Measurements from ENCODE around the gene STK39. TPM values are rescaled to one million over a fixed set of nuclear protein-coding genes. Genes with fewer than 3 reads are reported as not detected.

The STK39 gene
- total and polyA plus RNA-seq, 2 donors (not counting 1 experiment from before 2014, with no cell fraction given), result 2.3 to 14.6 TPM

DNA sequence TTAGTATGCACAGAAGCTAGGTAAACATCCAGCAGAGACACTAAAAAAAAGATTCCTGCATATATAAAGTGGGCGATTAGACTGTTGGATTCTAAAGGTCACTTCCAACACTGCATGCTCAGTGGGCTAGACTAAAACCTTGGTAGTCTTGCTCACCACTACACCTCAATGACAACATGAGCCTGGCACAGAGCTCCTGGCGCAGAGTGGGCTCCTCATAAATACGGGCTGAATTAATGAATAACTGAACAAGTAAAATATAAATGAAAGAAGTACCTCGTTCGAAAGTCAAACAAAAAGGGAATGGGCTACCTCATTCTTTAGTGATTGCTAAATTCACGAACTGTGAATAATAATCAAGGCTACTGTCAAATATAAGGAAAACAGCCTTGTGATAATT is 185.3 kb downstream of the STK39 start:
- Histone ChIP-seq H3K27me3 (replicated peaks in 1 of 4; ENCODE audit: control extremely low read depth in 1 of 4, control insufficient read depth in 3 of 4, insufficient read depth in 4 of 4, low read length in 3 of 4) (no peaks in the 10 kb centered on the region), H3K9me3 (ENCODE audit: control extremely low read depth in 1 of 3, control insufficient read depth in 2 of 3, insufficient read depth in 1 of 3, low read length in 2 of 3) (no peaks in the 10 kb centered on the region), H3K4me1 (ENCODE audit: control insufficient read depth in 2 of 2, insufficient read depth in 2 of 2, low read length in 2 of 2) (no peaks in the 10 kb centered on the region), H3K4me2 (replicated peaks; ENCODE audit: low read depth, low read length, poor library complexity, severe bottlenecking) (no peak overlapping the region), H4K20me1 (ENCODE audit: control insufficient read depth, insufficient read depth, low read length, poor library complexity, severe bottlenecking) (no peaks in the 10 kb centered on the region), H3K79me2 (ENCODE audit: control insufficient read depth, insufficient read depth, low read length) (no peaks in the 10 kb centered on the region), H3K36me3 (replicated peaks in 1 of 2; ENCODE audit: control extremely low read depth in 1 of 2, control insufficient read depth in 1 of 2, extremely low read depth in 1 of 2, insufficient read depth in 2 of 2, low read length in 1 of 2) (peaks cover 5 to 9% of the 10 kb centered on the region in 2 experiments), H2AFZ (ENCODE audit: insufficient read depth, low read depth, low read length, poor library complexity, severe bottlenecking) (no peak overlapping the region), H3K27ac (ENCODE audit: low read length in 2 of 2) (no peak overlapping the region), H3K9ac (ENCODE audit: low read length) (no peak overlapping the region), H3K4me3 (ENCODE audit: control extremely low read depth in 1 of 5, extremely low read depth in 1 of 5, insufficient read depth in 1 of 5, low read depth in 2 of 5, low read length in 4 of 5) (no peak overlapping the region)
- DNase-seq (no peak), ATAC-seq (ENCODE audit: low read depth) (no peak)
- CTCF ChIA-PET, result no interaction called here
- intact Hi-C loops (cut with micrococcal nuclease), result no loop called here
- POLR2A ChIA-PET, result no interaction called here
- Mint-ChIP-seq H3K4me1 (no peaks in the 10 kb centered on the region), H3K27me3 (no peaks in the 10 kb centered on the region), H3K4me3 (no peak overlapping the region), H3K9me3 (ENCODE audit: insufficient read depth) (no peaks in the 10 kb centered on the region), H3K27ac (no peak overlapping the region)
- TF ChIP-seq, protein P1, sequence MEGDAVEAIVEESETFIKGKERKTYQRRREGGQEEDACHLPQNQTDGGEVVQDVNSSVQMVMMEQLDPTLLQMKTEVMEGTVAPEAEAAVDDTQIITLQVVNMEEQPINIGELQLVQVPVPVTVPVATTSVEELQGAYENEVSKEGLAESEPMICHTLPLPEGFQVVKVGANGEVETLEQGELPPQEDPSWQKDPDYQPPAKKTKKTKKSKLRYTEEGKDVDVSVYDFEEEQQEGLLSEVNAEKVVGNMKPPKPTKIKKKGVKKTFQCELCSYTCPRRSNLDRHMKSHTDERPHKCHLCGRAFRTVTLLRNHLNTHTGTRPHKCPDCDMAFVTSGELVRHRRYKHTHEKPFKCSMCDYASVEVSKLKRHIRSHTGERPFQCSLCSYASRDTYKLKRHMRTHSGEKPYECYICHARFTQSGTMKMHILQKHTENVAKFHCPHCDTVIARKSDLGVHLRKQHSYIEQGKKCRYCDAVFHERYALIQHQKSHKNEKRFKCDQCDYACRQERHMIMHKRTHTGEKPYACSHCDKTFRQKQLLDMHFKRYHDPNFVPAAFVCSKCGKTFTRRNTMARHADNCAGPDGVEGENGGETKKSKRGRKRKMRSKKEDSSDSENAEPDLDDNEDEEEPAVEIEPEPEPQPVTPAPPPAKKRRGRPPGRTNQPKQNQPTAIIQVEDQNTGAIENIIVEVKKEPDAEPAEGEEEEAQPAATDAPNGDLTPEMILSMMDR (IDR thresholded peaks at IDR 0.05), result no peak
- TF ChIP-seq EZH2 (IDR thresholded peaks at IDR 0.05; ENCODE audit: borderline replicate concordance, insufficient read depth, low read depth, low read length, poor library complexity, severe bottlenecking), result no peak
- WGBS (ENCODE audit: insufficient coverage), result 100% methylated on average over 2 of the region's 6 CpGs

- Mint-ChIP-seq H3K4me3 (no peak overlapping the region), H3K27ac (no peak overlapping the region), H3K27me3 (no peaks in the 10 kb centered on the region), H3K4me1 (no peaks in the 10 kb centered on the region), H3K9me3 (ENCODE audit: insufficient read depth) (no peaks in the 10 kb centered on the region)
- POLR2A ChIA-PET, result no interaction called here
- no peaks in the 10 kb centered on the region for H3K9me3 ChIP-seq (ENCODE audit: control extremely low read depth in 1 of 3, control insufficient read depth in 2 of 3, insufficient read depth in 1 of 3, low read length in 2 of 3)
- no peaks in the 10 kb centered on the region for H3K79me2 ChIP-seq (ENCODE audit: control insufficient read depth, insufficient read depth, low read length)
- no peak overlapping the region for H3K4me3 ChIP-seq (ENCODE audit: control extremely low read depth in 1 of 5, extremely low read depth in 1 of 5, insufficient read depth in 1 of 5, low read depth in 2 of 5, low read length in 4 of 5)
- TF ChIP-seq, protein P1 (IDR thresholded peaks at IDR 0.05), result no peak
- TF ChIP-seq EZH2 (IDR thresholded peaks at IDR 0.05; ENCODE audit: borderline replicate concordance, insufficient read depth, low read depth, low read length, poor library complexity, severe bottlenecking), result no peak
- no CpG with 5 or more reads among the region's 3 CpGs for WGBS (ENCODE audit: insufficient coverage)
- H3K27me3 ChIP-seq (replicated peaks in 1 of 4; ENCODE audit: control extremely low read depth in 1 of 4, control insufficient read depth in 3 of 4, insufficient read depth in 4 of 4, low read length in 3 of 4), result no peaks in the 10 kb centered on the region
- no peak for ATAC-seq (ENCODE audit: low read depth)
- H2AFZ ChIP-seq (ENCODE audit: insufficient read depth, low read depth, low read length, poor library complexity, severe bottlenecking), result no peak overlapping the region
- no peak overlapping the region for H3K27ac ChIP-seq (ENCODE audit: low read length in 2 of 2)
- CTCF ChIA-PET, result interaction anchor here (0.5 kb wide), 1 partner anchor 74 kb away, joined by 3 read pairs; no protein-coding TSS in a partner anchor
- no peak overlapping the region for H3K4me2 ChIP-seq (replicated peaks; ENCODE audit: low read depth, low read length, poor library complexity, severe bottlenecking)
- peaks cover 5 to 9% of the 10 kb centered on the region in 2 experiments for H3K36me3 ChIP-seq (replicated peaks in 1 of 2; ENCODE audit: control extremely low read depth in 1 of 2, control insufficient read depth in 1 of 2, extremely low read depth in 1 of 2, insufficient read depth in 2 of 2, low read length in 1 of 2)
- no peak for DNase-seq
- intact Hi-C loops (cut with micrococcal nuclease), result no loop called here
- H3K9ac ChIP-seq (ENCODE audit: low read length), result no peak overlapping the region
- no peaks in the 10 kb centered on the region for H4K20me1 ChIP-seq (ENCODE audit: control insufficient read depth, insufficient read depth, low read length, poor library complexity, severe bottlenecking)
- H3K4me1 ChIP-seq (ENCODE audit: control insufficient read depth in 2 of 2, insufficient read depth in 2 of 2, low read length in 2 of 2), result no peaks in the 10 kb centered on the region
These were observed 186.2 kb downstream of the STK39 start for GRCh38 chr2:168060986-168061750.

All from B cell (primary cell).